Panc1 (cell line): ENCODE measurements around the gene DYNC2LI1. TPM values are rescaled to one million over a fixed set of nuclear protein-coding genes. Genes with fewer than 3 reads are reported as not detected.
A peak's percentile ranks its signal among the peaks of the same experiment; 100 is the strongest.

Experiments used
- ATAC-seq: fragments of 200-7000 bp; cut with Tn5 transposase; 2 replicates; pipeline ENCODE4 v1.9.1; 2020; ENCODE audit warnings: mild to moderate bottlenecking, moderate library complexity
- Bru-seq: library from RNA; stranded (reverse); fragments of 400-500 nt; gene quantifications from one replicate; lab custom pipeline; 2021; lab: Mats Ljungman, UMichigan
- BruChase-seq, 2 experiments: library from RNA; stranded (reverse); fragments of 400-500 nt; gene quantifications; one replicate each; lab custom pipeline; 2021; lab: Mats Ljungman, UMichigan
- BruUV-seq: library from RNA; stranded (reverse); fragments of 400-500 nt; replicated peaks from 2 replicates; lab custom pipeline; 2021; lab: Mats Ljungman, UMichigan
- CTCF ChIA-PET: fragments of 300-600 bp; sonication (Branson Sonifier 250); formaldehyde crosslinking; loops from one replicate; lab custom pipeline; 2022; ENCODE audit warnings: antibody characterized with exemption; lab: Charles Lee
- POLR2A ChIA-PET: fragments of 300-600 bp; sonication (Branson Sonifier 250); formaldehyde crosslinking; loops from one replicate; lab custom pipeline; 2022; ENCODE audit warnings: antibody characterized with exemption; lab: Charles Lee
- DNase-seq: peaks from one replicate; pipeline ENCODE4 v3.0.0-alpha.2; 2010; ENCODE audit warnings: low read depth, low spot score
- H3K27ac ChIP-seq: 2 replicates; pipeline ENCODE4 v1.5.1; 2011; ENCODE audit warnings: mild to moderate bottlenecking, low read length, inconsistent platforms
- H3K27me3 ChIP-seq: fragments of 200-500 bp; sonication (Bioruptor generic); 2 replicates; pipeline ENCODE4 v1.6.0; 2014; ENCODE audit warnings: low read length, inconsistent platforms; ENCODE audit not compliant: control insufficient read depth, insufficient read depth
- H3K36me3 ChIP-seq: fragments of 200-500 bp; sonication (Bioruptor generic); 2 replicates; pipeline ENCODE4 v1.5.1; 2014; ENCODE audit warnings: inconsistent platforms, mild to moderate bottlenecking, low read length, moderate library complexity; ENCODE audit not compliant: control insufficient read depth, insufficient read depth
- H3K4me1 ChIP-seq: 2 replicates; pipeline ENCODE4 v1.5.1; 2011; ENCODE audit warnings: inconsistent platforms, mild to moderate bottlenecking, low read length, moderate library complexity; ENCODE audit not compliant: control insufficient read depth, insufficient read depth
- H3K4me3 ChIP-seq, 2 experiments: 2 replicates each; pipeline ENCODE4 v1.5.1; 2011 to 2012; ENCODE audit warnings: low read depth in 2 of 2, low read length in 2 of 2, mild to moderate bottlenecking in 2 of 2, inconsistent platforms in 1 of 2, moderate library complexity in 1 of 2
- H3K9me3 ChIP-seq: fragments of 200-500 bp; sonication (Bioruptor generic); 2 replicates; pipeline ENCODE4 v1.5.1; 2014; ENCODE audit warnings: low read depth, mild to moderate bottlenecking, inconsistent platforms, low read length, moderate library complexity; ENCODE audit not compliant: control insufficient read depth, insufficient read depth
- CTCF ChIP-seq: fragments of 450-650 bp; IDR thresholded peaks from 2 replicates; pipeline ENCODE4 v1.5.1; 2017; ENCODE audit warnings: mild to moderate bottlenecking
- POLR2AphosphoS5 ChIP-seq: IDR thresholded peaks from 2 replicates; pipeline ENCODE4 v1.6.1; 2012; ENCODE audit warnings: mild to moderate bottlenecking, low read depth, low read length, moderate library complexity
- REST ChIP-seq, 2 experiments: IDR thresholded peaks; 2 replicates each; pipeline ENCODE4 v1.6.1; 2011 to 2012; ENCODE audit warnings: low read depth in 2 of 2, control low read depth in 1 of 2, low read length in 1 of 2, mild to moderate bottlenecking in 1 of 2, moderate library complexity in 1 of 2; ENCODE audit not compliant: insufficient read depth in 1 of 2
- SIN3A ChIP-seq: IDR thresholded peaks from 2 replicates; pipeline ENCODE4 v1.6.1; 2012; ENCODE audit warnings: low read depth, mild to moderate bottlenecking, low read length, moderate library complexity, borderline replicate concordance; ENCODE audit not compliant: insufficient read depth
- TCF7L2 ChIP-seq: IDR thresholded peaks from 2 replicates; pipeline ENCODE4 v1.6.1; 2011; ENCODE audit warnings: mild to moderate bottlenecking, low read depth, low read length, inconsistent platforms
- in situ Hi-C: cut with HindIII; loops from 2 replicates; pipeline ENCODE4 v1.10.0; 2016; ENCODE audit warnings: low sequenced_read_pairs, low pct_unique_long_range_greater_than_20kb
- intact Hi-C: fragments of 100-400 bp; cut with micrococcal nuclease; formaldehyde crosslinking; loops from one replicate; pipeline ENCODE4 v1.10.0; 2022; ENCODE audit not compliant: unreplicated experiment
- long read RNA-seq: library from polyadenylated mRNA; unstranded; transcript quantifications from one replicate; pipeline ENCODE4 v2.0.0, GENCODE V29; 2021; ENCODE audit not compliant: unreplicated experiment
- polyA plus RNA-seq: library from polyadenylated mRNA; unstranded; fragments of >200 nt; gene quantifications from one replicate; pipeline ENCODE4 v1.2.1, GENCODE V29; 2012; ENCODE audit warnings: missing spikeins; ENCODE audit not compliant: insufficient read length
- total RNA-seq: library from RNA; stranded (reverse); gene quantifications from one replicate; pipeline ENCODE4 v1.2.1, GENCODE V29; 2021; ENCODE audit not compliant: unreplicated experiment

The DYNC2LI1 gene
- total RNA-seq (8.5 TPM), Bru-seq, nascent RNA (percentile 54 among the genes with signal in this experiment), BruChase-seq, experiment 1, labeled RNA remaining after a 2-hour chase (percentile 60 among the genes with signal in this experiment), BruChase-seq, experiment 2, labeled RNA remaining after a 6-hour chase (percentile 56 among the genes with signal in this experiment)
- 5.4 TPM for polyA plus RNA-seq
- long read RNA-seq, partial matches to known transcripts, result 2 of 7 reads
- long read RNA-seq, other reads (novel, unspliced or antisense), result 0 of 7 reads

- POLR2A ChIA-PET, result interaction anchor here (0.7 kb wide), 1 partner anchor 552 kb away, joined by 3 read pairs; no protein-coding TSS in a partner anchor
- H3K9me3 ChIP-seq, result no peaks in the 10 kb centered on the region
- no peak for TF ChIP-seq REST (IDR thresholded peaks at IDR 0.05; ENCODE audit: insufficient read depth in 1 of 2, low read depth in 2 of 2, low read length in 1 of 2)
- TF ChIP-seq SIN3A, result peak; percentile 82
- TF ChIP-seq POLR2AphosphoS5, result peak; percentile 73
- TF ChIP-seq CTCF, result no peak
- in situ Hi-C loops, result no loop called here
- ATAC-seq (peak; percentile 100), DNase-seq (peak; percentile 80)
- H3K36me3 ChIP-seq, result no peaks in the 10 kb centered on the region
- peak within 1 kb of the TSS; percentile 89 for H3K27ac ChIP-seq
- no TSS peak for BruUV-seq
- no peaks in the 10 kb centered on the region for H3K27me3 ChIP-seq
- peak within 1 kb of the TSS; percentile 85 to 87 for H3K4me3 ChIP-seq
- H3K4me1 ChIP-seq, result peaks cover 4% of the 10 kb centered on the region; the same call in 1 of the 2 replicates
- intact Hi-C loops, result loop anchor here (10.0 kb wide), 1 partner anchor 159 kb away; no protein-coding TSS in a partner anchor
- CTCF ChIA-PET, result no interaction called here
These were observed at the start of gene DYNC2LI1 for GRCh38 chr2:43773876-43774613. Gene DYNC2LI1 (plus strand): TSS chr2:43774039. CDS start chr2:43774139, 100 bp downstream.

GRCh38 chr2:43724728-43725526 is 48.9 kb upstream of the DYNC2LI1 start:
- Histone ChIP-seq H3K36me3 (peaks cover 2% of the 10 kb centered on the region; the same call in 1 of the 2 replicates), H3K27ac (no peak overlapping the region), H3K27me3 (no peaks in the 10 kb centered on the region), H3K9me3 (no peaks in the 10 kb centered on the region), H3K4me3 (no peak overlapping the region), H3K4me1 (no peaks in the 10 kb centered on the region)
- ChIA-PET CTCF (no interaction called here), POLR2A (interaction anchor here (0.7 kb wide), 1 partner anchor 34 kb away, joined by 4 read pairs; no protein-coding TSS in a partner anchor)
- intact Hi-C loops (no loop called here), in situ Hi-C loops (no loop called here)
- no peak for TF ChIP-seq REST (IDR thresholded peaks at IDR 0.05; ENCODE audit: insufficient read depth in 1 of 2, low read depth in 2 of 2, low read length in 1 of 2)
- no peak for TF ChIP-seq TCF7L2
- TF ChIP-seq SIN3A, result no peak
- TF ChIP-seq POLR2AphosphoS5, result no peak
- TF ChIP-seq CTCF, result no peak
- DNase-seq (no peak), ATAC-seq (no peak)
- no TSS peak for BruUV-seq
